ENCODE data around the gene FBXL2.
"Not testable (repeated sequence)": the region's sequence is repeated elsewhere in the genome, so short reads cannot be mapped to it uniquely, and the experiment has no call there.

Gene FBXL2

DNA sequence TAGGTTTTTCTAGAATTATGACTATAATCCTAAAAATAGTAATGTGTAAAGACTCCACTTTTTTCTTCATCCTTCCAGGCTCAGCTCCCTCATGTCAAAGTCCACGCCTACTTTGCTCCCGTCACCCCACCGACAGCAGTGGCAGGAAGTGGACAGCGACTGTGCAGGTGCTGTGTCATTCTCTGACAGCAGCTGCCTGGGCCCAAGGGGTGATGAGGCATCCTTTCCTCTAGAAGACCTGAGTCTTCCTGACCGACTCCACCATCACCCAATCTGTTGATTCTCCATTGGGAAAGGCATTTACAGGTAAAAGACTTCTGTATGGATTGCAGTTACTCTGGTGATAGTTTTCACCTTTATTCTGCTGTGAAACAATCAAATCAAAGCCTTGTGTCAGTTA, 108.2 kb downstream of the FBXL2 start:
- no peak for DNase-seq (ENCODE audit: low read depth)

DNA sequence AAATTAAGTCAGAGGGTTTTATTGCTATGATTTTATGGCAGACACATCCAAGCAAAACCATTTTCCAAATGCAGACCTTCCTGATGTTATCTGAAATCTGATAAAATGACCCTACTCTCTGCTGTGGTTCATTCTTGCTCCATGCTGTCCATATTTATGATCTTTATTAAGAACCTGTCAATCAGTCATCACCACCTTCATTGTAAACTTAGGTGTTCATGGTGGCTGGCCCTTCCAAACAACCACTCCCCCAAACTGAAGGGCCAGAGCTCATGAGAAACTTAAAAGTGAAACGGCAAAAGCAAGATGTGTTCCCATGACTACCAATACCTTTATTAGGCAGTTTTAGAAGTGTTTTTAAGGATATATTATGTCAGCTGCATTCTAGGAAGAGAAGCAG, 109.4 kb downstream of the FBXL2 start:
- no peak for DNase-seq (ENCODE audit: low read depth)

DNA sequence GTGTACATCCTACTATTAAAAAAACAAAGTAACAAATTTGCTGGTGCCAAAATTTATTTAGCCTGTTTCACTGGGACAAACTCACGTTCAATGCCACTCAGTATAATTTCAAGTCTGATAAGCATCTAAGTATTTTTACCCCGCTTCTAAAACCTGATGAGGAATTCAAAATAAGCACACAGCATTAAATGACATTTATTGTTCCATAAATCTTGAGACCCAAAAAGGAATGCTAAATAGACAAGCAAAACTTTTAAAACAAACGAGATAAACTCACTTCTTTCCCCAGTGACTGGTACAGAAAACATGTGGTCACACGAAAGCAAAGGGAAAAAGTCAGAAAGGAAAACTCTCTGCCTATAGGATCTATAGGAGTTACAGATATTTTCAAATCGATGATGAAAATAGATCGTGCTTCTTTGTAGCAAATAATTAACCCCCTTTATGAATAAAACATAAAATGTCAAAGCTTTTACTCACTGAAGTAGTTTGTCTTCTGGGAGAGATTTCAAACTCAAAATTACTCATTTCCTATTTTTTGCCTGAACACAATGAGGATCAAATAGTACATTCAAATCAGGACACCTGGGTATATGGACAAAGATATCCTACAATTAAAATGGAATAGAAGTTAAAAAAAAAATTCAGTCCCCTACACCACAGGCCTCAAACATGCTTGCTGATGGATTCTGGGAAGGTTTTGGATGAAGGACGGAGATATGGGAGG, 111.3 kb downstream of the FBXL2 start:
- no peak for DNase-seq (ENCODE audit: low read depth)

DNA sequence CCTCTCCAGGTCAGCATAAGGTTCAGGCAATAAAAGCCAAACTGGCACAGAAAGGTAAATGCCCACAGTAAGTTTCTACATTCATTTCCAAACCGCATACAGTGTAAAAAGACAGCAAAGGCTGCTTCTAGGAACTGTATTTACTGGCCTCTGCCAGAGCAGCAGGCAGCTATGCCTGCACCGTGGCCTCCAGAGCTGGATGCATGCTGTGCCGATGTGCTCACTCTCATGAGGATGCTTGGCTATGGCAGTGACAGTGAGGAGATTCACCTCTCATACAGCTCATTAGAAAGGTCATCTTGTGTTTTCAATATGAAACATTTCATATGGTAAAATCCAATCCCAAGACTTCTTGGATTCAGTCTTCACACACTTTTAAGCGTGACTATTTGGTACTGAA, 112.7 kb downstream of the FBXL2 start:
- DNase-seq (ENCODE audit: low read depth): no peak

DNA sequence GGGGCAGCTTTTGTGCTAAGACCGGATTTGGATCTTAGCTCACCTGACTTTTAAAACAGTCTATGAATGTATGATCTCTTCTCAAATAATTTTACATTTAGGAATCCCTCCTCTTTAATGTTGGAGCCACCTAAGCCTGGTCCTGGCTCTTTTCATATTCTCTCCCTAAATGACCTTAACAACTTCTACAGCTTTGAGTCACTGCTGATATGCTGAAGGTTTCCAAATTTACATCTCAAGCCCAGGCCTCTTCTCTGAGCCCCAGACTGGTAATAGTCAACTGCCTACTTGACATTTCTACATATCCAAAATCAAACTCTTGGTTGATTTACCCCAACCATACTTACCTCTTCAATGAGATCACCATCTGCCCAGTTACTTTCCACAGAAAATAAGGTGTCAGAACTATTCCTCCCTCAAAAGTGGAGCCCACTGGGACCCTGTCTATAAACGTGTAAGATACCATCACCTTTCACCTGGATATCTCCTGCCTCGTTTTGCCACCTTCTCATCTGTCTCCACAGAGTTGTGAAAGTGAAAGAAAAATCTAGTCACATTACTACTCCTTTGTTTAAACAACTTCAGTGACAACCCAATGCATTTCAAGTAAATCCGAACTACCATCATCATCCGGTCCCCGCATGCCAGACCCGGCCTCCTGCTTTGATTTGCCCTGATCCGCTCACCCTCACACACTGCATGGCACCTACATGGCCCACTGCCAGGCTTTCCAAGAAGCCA, 114.2 kb downstream of the FBXL2 start:
- no peak for DNase-seq (ENCODE audit: low read depth)

DNA sequence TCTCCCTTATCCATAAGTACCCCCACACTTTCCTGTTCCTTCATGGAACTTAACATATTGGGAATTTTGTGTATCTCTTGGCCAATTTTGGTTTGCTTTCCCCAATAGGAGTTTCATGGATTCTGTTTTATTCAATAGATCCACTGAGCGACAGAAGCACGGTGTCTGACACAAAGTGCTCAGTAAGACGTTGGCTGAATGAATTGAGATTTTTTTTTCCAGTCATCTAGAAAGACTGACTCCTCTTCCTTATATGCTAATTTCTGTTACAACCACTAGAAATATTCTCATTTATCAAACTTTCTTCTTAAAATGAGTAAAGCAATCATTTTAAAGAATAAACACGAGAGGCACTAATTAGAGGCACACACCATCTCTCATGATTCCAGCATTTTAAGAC, 114.9 kb downstream of the FBXL2 start:
- no peak for DNase-seq (ENCODE audit: low read depth)

DNA sequence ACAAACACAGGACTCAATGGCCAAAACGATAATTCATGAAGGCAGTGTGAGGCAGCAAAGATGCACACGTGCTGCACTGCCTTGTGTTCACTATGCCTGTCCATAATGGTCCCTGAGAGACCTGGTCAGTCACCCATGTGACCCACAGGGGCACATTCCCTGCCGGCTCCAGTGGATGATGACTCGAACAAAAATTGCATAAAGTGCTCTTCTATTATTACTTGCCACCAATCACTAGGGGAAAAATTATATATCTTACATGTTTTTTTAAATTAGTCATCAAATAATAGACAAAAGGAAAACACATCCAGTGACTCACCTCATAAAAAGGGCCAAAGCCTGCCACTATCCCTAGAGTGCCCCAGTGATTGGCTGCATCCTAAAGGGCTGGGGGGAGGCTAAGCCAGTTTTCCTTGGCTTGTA, 115.5 kb downstream of the FBXL2 start:
- DNase-seq (ENCODE audit: low read depth): no peak

DNA sequence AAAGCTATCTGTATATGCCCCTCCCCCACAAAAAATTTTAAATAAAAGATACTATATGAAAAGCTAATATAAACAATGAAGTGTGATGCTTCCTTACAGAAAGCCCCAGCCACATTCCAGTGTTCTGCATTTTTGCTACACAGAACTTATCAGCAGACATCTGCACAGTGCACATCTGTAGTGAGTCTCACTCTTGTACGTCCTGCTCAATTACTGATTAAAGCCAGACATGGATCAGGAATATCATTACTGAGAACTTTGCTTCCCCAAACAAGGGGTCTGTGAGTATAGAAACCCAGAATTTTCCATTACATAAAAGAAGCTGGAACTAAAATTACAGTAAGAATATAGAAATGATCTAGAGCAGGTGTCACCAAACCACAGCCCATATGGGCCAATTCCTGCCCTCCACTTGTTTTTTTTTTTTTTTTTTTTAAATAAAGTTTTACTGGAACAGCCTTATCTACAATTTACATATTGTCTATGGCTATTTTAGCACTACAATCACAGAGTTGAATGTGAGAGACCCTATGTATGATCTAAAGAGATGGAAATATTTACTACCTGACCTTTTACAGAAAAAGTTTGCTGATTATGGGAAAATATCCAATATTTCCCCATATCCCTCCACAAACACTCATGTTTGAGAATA, 117.3 kb downstream of the FBXL2 start:
- DNase-seq (ENCODE audit: low read depth): no peak

DNA sequence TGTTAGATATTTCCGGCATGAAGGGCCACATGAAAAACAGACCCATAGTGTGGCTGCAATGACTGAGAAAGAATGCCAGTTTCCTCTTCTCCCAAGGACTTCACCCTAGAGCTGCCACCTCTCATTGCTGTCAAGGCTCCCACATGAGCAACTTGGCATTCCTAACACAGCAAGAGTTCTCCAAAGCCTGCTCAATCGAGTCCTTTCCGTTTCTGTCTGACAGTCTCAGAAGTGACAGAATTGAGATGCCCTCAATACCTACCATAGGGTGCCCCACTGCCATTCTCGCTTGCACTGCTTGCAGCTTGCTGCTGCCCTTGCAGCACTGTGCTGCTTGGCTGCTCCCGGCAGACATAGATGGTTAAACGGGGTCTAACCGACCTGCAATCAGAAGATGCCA, 118.7 kb downstream of the FBXL2 start:
- DNase-seq (ENCODE audit: low read depth): no peak

DNA sequence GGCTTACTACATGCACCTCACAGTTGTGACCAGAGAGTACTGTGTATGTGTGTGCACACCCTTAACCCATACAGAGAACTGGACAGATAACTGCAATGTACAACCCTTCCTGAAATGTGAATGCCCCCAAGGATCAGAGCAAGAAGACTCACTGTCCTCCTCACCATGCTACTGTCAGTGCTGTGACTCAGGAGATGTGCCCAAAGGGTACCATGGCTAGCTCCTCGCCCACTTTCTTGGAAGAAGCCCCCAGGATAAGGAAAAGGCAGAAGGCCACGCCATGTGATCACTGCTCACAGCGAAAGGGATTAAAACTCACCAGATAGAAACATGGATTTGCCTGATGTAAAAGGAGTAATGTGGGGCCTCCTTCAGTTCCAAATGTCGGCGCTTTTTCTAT, 121.2 kb downstream of the FBXL2 start:
- no peak for DNase-seq (ENCODE audit: low read depth)

DNA sequence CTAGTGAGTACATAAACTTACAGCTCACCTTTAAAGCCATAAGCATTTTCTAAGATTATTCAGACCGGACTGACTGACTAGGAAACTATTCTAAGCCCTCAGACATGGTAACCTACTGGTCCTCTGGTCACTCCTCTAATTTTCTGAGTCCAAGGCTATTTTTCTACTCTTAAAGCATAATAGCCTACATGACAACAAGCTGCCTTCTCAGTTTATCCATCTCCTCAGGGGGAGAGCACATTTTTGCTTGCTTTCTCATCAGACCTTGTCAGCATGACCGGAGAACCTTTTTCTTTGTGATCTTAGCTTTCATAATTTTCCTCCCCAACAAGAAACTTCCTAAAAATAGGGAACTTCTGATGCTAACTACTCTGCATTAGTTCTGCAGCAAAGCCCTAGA, 124.5 kb downstream of the FBXL2 start:
- no peak for DNase-seq (ENCODE audit: low read depth)

DNA sequence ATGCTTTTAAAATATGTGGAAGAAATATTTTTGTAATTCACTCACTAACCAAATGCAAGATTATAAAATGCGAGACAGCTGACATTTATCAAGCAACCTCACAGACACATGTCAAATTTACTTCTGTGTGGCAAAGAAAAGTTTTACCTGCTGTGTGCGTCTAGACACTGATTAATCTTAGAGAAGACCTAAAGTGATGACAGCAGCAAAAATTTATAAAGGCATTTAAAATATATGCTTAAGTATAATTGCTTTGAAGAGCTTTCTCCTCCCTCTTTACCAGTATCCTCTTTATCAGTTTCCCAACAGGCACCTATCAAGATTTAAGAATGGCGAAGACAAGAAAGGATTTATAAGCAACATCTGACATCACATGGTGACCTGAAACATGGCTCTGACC, 125.7 kb downstream of the FBXL2 start:
- no peak for DNase-seq (ENCODE audit: low read depth)

DNA sequence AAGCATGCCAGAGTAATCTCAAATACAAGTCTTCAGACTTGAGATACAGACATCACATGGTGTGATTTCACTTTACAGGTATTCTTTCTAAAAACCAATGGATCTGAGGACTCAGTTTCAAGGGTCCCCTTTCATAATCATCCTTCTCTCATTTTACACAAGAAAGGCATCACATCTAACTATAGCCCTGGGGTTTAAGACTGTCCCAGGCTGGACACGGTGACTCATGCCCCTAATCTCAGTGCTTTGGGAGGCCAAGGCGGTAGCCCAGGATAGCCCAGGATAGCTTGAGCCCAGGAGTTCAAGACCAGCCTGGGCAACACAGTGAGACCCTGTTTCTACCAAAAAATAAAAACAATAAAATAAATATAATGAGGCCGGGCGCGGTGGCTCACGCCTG, 126.5 kb downstream of the FBXL2 start:
- no peak for DNase-seq (ENCODE audit: low read depth)

DNA sequence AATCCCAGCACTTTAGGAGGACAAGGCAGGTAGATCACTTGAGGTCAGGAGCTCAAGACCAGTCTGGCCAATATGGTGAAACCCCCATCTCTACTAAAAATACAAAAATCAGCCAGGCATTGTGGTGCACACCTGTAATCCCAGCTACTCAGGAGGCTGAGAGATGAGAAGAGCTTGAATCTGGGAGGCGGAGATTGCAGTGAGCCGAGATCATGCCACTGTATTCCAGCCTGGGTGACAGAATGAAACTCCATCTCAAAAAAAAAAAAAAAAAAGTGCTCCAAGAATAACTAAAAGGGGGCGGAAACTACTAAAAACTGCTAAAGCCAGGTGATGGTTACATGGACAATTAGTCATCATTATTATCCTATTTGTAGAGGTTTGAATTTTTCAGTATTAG, 133.6 kb downstream of the FBXL2 start:
- not testable (repeated sequence) for DNase-seq (ENCODE audit: low read depth)

DNA sequence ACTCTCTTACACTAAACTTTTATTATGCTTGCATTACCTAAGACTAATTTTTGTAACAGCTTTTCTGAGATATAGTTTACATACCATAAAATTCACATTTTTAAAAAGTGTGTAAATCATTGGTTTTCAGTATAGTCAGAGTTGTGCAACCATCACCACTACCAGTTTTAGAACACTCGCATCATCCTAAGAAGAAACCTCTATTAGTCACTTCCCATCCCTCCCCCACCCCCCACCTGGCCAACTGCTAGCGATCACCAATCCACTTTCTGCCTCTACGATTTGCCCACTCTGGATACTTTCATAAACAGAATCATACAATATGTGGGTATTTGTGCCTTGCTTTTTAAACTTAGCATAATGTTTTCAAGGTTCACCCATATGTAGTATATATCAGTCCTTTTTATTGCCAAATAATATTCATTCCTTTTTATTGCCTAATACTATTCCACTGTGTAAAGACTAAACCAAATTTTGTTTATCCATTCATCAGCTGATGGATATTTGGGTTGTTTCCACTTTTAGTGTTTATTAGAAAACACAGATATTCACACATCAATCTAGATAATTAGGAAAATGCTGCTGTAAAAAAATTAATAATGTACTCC, 139.9 kb downstream of the FBXL2 start:
- DNase-seq (ENCODE audit: low read depth): no peak

DNA sequence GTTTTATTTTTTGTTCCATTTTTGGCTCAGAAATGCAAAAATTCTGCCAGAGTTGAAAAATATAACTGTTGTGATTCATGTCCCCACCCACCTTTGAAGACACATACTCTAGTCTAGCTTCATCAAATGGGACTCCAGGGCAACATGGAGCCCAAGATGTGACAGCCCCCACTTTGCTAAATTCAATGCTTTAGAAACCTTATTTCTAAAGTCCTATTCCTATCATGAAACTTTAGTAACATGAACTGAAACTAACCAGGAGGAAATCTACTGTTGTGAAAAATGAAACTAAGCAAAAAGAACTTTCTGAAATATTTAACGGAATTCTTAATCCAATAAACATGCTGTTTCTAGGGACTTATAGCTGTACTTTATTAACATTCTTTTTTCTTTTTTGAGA, 142.7 kb downstream of the FBXL2 start:
- no peak for DNase-seq (ENCODE audit: low read depth)

DNA sequence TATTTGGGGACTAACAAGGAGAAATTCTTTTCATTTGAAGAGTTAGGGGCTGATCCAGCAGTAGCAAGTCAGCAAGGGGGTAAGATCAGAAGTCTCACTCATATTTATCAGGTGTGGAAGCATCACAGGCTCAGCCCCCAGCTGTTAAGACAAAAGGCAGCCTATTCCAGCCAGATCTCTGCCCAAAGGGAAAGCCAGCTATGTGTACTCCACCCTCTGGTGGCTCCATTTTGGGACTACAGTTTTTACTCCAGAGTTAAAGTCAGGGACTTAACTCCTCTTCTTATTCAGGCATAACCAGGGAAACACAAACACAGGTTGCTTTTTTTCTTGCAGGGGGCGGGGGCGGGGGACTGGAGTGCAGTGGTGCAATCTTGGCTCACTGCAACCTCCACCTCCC, 143.7 kb downstream of the FBXL2 start:
- DNase-seq (ENCODE audit: low read depth): no peak

DNA sequence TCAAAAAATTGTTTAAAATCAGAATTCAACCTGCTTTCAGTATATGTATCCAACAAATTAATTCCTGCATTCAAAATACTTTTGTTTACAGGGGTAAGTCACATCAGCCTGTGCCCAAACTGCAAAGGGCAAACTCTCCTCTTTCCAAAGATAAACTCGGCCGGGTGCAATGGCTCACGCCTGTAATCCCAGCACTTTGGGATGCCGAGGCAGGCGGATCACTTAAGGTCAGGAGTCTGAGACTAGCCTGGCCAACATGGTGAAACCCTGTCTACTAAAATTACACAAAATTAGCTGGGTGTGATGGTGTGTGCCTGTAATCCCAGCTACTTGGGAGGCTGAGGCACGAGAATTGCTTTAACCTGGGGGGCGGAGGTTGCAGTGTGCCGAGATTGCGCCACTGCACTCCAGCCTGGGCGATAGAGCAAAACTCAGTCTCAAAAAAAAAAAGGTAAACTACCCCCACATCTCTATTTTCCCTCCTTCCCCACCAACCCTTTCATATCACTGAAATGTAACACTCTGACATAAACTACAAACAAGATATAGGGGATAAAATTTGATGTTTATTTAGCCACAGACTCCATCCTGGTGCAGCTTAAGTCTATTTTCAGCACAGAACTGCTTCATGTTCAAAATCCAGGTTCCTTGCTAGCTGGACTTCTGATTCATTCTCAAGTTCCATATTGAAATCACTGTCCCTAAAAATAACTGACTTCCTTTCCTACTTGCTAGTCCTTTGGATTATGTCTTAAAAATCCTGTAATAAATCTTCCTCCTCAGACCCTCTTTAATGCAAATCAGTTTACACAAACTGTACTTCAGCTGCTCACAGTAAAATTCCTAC, 147.6 kb downstream of the FBXL2 start:
- no peak for DNase-seq (ENCODE audit: low read depth)

DNA sequence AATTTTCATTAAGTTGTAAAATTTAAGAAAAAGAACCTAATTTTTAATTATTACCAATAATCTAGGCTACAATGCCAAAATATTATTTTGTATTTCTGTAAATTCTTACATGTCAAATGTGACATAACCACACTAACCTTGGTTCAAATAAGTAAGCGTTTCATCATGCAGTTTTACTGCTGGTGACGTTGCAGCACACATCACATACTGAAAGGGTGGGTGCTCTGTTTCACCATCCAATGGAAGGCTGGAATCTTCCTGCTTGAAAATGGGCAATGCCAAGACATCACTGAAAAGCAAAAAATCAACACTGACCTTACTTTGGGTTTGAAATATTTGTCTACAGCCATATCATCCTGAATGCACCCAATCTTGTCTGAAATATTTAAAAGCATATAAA, 148.2 kb downstream of the FBXL2 start:
- DNase-seq (ENCODE audit: low read depth): no peak

DNA sequence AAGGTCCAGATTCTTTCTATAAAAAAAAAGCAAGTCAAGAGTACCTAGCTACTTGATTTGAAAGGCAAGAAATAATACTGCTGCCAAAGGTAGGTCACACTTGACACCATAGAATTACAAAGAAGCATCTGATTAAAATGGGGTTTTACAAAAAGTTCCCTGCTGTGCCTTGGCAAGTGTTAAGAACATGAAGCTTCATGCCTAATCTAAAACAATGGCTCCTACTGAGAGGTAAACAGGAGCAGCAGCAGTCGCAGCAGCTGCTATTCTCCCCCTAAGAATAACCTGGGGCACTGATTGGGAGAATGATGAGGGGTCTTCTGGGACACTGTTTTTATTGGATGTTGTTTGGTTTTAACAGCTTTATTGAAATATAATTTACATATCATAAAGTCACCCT, 148.8 kb downstream of the FBXL2 start:
- no peak for DNase-seq (ENCODE audit: low read depth)

DNA sequence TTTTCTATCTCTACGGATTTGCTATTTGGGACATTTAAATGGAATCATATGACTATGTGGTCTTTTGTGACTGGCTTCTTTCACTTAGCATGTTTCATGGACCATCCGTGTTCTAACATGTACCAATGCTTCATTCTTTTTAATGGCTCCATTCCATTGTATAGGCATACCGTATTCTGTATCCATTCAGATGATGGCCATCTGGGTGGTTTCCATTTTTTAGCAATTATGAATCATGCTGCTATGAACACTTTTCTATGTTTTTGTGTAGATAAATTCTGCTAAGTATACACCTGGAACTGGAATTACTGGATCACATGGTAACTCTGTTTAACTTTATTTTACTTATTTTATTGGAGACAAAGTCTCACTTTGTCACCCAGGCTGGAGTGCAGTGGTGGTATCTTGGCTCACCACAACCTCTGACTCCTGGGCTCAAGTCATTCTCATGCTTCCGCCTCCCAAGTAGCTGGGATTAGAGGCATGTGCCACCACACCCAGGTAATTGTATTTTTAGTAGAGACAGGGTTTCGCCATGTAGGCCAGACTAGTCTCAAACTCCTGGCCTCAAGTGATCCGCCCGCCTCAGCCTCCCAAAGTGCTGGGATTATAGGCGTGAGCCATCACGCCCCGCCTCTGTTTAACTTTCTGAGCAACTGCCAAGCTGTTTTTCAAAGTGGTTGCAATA, 149.5 kb downstream of the FBXL2 start:
- DNase-seq (ENCODE audit: low read depth): no peak

All from stimulated activated CD8-positive, alpha-beta memory T cell treated with anti-CD3 and anti-CD28 coated beads, Interleukin-15, amount 100 ng/mL, for 1 hour (primary cell).